GM04503 (cell line): Measurements from ENCODE around the gene FYCO1.

Experiments used
- DNase-seq: peaks from one replicate; pipeline ENCODE4 v3.0.0-alpha.2; 2012; ENCODE audit warnings: low read depth

Gene FYCO1

DNA sequence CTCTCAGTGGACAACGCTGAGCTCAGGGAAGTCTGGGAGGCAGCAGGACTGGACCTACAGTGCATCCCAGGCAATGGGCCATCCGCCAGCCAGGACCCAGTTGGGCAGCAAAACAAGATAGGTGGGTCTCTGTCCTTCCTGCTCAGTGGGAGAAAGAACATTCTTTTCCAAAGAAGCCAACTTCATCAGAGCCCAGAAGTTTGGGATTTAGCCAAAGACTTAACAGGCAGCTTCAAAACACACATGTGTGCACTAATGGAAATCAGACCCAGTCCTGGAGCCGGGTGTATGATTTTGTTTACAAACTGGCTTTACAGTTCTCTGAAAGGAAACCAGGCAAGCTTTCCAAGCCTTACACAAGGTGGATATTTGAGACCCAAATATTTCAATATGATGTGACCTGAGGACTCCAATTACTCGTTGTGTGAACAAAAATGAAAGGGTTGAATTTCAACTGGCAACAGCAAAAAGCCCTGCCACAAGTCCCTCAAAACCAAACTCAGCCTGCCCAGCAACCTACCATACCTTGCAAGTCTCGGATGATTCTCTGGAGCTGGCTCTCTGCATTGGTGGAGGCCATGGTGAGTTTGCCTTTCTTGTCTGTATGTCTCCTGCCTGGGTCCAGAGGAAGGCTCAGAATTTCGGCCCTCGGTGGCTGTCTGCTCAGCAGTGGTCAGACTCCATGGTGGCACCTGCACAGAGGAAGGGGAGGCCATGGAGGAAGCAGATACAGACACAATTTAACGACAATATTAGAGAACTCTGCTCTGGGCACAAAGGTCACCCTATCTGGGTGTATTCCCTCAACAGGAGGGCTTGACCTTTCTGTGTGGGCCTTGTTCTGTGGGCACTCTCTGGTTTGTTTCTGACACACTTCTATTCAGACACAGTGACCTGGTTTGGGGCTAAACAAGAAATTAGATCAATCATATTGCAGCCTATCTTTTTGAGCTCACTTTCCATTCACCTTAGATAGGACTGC lies 11.0 kb downstream of the FYCO1 start:
- DNase-seq = no peak

GRCh38 chr3:45983770-45984169 lies 11.9 kb downstream of the FYCO1 start:
- DNase-seq = no peak

GRCh38 chr3:45981346-45982074 lies 14.1 kb downstream of the FYCO1 start:
- no peak for DNase-seq

DNA sequence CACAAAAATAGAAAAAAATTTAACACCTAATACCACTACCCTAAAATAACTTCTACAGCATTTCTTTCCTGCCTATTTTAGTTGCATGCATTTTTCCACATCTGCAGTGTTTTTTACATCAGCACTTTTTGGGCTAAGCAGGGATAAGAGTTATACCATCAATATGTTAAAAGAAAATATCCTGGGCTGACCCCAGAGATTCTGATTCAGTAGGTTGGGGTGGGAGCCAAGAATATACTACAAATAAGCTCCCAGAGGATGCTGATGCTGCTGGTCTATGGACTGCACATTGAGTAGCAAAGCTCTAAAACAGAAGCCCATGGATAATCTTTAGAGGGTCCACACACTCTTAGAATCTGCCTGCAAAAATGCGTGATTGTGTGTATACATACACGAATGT lies 14.8 kb downstream of the FYCO1 start:
- no peak for DNase-seq

DNA sequence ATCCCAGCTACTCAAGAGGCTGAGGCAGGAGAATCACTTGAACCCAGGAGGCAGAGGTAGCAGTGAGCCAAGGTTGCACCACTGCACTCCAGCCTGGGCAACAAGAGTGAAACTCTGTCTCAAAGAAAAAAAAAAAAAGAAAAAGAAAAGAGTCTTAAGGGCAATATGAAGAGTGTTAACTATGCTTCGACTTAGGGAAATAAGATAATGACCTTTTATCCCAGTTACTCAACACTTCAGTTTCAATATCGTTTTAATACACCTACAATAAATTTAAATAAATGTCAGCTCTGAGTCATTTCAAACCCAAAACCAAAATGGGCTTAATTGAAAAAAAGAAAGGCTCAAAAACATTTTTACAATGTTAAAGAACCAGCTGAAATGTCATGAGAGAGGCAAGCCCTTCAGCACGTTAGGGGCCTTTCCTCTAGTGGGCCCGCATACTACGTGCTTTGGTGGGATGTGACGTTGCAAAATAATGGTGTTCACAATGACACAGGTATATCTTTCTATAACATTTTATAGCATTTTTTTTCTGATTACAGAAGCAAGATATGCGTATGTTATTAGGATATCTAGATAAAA lies 15.3 kb downstream of the FYCO1 start:
- DNase-seq = no peak

DNA sequence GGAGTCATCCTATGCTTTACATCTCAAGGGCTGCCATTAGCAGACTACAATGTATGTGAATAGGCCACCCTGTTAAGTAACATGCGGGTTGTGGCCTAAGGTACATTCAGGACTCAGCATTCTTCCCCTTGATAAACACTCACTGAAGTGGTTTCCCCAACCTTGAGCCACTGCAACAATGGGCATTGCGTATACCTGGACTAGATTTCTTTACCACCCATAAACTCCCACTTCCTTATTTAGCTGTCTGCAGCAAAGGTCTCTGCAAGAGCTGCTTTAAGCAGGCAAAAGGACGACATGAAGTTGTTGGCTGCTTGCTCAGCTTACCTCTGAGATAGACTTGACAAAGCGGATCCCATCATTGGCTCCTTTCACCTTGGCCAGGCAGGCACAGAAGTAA lies 16.2 kb downstream of the FYCO1 start:
- DNase-seq = no peak

- no peak for DNase-seq
These were observed 17.4 kb downstream of the FYCO1 start for GRCh38 chr3:45978006-45978761.

DNA sequence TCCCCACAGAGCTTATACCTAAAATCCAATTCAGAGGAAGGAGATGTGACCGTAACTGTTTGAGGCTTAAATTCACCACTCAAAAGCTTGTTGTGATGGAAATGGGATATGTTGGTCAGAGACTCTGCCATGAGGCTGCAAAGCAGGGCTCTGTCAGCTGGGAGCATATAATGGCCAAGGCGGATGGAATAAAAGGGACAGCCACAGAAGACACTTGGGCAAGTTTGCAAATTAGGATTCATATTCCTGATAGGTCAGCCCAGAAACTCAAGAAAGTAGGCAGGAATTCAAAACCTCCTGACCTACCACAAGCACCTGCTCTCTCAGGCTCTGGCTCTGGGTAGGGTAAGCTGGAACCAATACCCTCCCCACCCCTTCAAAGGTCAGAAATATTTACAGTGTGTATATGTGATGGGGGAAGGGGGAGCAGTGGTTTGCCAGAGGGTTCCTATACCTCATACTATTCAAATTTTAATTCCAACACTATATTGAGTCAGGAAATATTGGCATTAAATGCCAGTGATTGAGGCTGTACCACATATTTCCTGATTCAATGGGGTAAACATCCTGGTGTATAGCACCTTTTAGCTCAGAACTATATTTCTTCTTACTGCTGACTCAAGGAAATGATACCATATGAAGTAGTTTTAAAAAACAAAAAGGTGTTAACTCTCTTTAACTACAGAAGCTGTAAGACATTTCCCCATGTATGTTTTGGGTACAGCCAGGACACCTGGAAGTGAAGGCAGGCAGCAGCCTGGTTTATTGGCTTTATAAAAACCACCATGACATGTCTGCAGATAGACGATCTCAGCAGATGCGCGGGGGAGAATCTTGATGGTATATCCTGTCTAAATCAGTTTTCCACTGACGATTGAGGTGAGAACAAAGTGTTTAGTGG lies 19.2 kb downstream of the FYCO1 start:
- DNase-seq = no peak

DNA sequence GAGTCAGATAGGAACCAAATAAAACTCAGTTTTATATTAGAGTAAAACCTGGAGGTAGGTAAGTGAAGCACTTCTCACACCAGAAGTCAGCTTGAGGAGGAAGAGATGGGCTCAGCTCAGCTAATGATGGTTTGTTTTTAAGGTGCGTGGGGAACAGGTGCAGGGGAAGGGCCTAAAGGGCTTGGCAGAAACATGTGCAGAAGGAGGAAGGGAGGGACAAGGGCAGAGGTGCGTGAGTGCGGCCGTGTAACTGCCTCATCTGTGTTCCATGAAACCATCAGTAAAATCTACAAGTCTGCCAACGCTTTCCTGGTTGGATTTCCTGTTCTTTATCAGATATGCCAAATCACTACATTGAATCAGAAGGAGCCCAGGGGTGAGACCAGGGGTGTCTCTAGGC lies 19.9 kb downstream of the FYCO1 start:
- no peak for DNase-seq

GRCh38 chr3:45974686-45975085 lies 20.9 kb downstream of the FYCO1 start:
- DNase-seq = no peak

DNA sequence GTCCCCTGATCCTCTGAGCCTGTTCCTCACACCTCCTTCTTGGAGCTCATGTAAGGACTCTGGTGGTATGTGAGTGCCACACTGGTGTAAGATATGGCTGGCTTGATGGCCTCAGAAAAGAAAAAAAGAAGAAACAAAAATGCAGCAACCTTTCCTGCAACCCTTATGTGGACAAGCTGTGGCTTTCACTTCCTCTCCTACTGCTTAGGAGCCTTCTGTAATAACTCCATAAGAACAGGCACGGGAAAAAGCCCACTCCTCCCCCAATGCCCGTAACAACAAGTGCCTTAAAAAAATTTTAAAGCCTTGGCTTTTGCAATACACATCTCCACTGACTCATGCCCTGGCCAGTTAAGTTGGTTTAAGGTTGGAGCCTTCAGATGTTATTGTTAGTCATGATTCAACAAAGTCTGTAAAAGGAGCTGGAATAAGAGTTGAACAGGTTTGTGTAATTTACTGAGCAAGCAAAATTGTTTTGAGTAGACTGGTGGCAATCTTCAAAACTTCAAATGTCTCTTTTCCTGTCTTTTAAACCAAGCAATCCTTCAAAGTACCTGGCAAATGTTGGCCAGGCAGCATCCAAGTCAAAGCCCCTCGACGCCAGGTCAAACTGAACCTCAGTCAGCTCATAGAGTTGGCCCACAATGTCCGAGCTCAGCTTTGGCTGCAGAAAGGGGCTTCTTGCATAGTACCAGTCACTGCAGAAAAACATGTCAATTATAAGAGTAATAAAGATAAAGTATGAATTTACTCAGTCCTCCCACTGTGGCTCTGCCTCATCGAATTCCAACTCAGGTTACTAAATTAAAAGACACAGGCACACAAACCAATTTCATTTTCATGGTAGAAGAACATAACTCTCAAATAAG lies 22.9 kb downstream of the FYCO1 start:
- peak; percentile 71 for DNase-seq

DNA sequence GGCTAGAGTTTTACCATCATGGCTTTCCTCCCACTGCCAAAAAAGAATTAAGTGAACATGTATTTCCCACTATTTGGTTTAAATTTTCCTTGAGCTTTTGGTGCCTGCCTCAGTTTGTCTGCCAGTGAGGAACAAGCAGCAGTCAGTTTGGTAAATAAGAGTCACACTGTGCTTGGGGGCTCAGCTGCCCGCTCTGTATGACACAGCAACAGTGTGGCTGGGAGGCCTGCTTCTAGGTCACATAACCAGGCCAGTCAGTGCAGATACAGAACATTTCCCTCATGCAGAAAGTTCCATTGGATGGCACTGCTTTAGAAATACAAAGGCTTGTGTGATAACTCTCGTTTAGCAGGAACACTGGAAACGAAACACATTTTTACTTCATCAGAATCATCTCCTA lies 25.7 kb downstream of the FYCO1 start:
- DNase-seq = no peak

GRCh38 chr3:45969116-45969515 lies 26.5 kb downstream of the FYCO1 start:
- DNase-seq = no peak

- no peak for DNase-seq
These were observed 26.9 kb downstream of the FYCO1 start for GRCh38 chr3:45968706-45969105.

- no peak for DNase-seq
These were observed 27.5 kb downstream of the FYCO1 start for GRCh38 chr3:45968149-45968548.

DNA sequence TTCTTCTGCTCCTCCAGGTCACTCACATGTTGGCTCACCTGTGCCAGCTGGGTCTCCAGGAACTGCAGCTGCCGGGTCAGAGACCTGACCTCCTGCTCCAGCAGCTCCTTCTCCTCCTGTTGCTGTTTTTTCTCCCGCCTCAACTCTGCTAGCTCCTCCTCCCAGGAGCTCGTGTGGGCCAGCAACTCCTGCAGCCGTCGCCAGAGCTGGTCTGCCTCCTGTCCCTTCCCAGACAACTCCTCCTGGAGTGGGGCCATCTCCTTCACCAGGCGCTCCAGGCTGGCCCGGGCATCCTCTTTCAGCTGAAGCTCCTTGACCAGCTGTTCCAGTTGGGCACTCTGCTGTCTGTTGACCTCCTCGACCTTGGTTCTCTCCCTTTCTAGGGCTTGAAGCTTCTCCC lies 27.9 kb downstream of the FYCO1 start:
- DNase-seq = no peak

- no peak for DNase-seq
These were observed 28.5 kb downstream of the FYCO1 start for GRCh38 chr3:45966950-45967640.

- DNase-seq = no peak
These were observed 29.2 kb downstream of the FYCO1 start for GRCh38 chr3:45966371-45966791.

- DNase-seq = no peak
These were observed 30.0 kb downstream of the FYCO1 start for GRCh38 chr3:45965653-45966052.
